B cell (primary cell): ENCODE measurements around the gene FARP2. TPM values are rescaled to one million over a fixed set of nuclear protein-coding genes. Genes with fewer than 3 reads are reported as not detected.

Source experiments
- ATAC-seq: fragments of 200-7000 bp; cut with Tn5 transposase; one replicate; pipeline ENCODE4 v1.10.0; 2021; ENCODE audit warnings: low read depth, mild to moderate bottlenecking, moderate number of reproducible peaks, moderate library complexity
- CTCF ChIA-PET: fragments of 350-600 bp; sonication (Branson Sonifier 250); formaldehyde crosslinking; loops from one replicate; lab custom pipeline; 2021; ENCODE audit warnings: antibody characterized with exemption, inconsistent platforms; lab: Charles Lee
- POLR2A ChIA-PET: fragments of 350-600 bp; sonication (Branson Sonifier 250); formaldehyde crosslinking; loops from one replicate; lab custom pipeline; 2021; ENCODE audit warnings: antibody characterized with exemption; lab: Charles Lee
- DNase-seq: peaks from one replicate; pipeline ENCODE4 v3.0.0; 2013
- H2AFZ ChIP-seq: 2 replicates; pipeline ENCODE4 v1.6.1; 2012; ENCODE audit warnings: mild to moderate bottlenecking, low read depth, low read length; ENCODE audit not compliant: insufficient read depth, poor library complexity, severe bottlenecking
- H3K27ac ChIP-seq, 2 donors: 1 replicate in 1 of 2; 2 replicates in 1 of 2; pipeline ENCODE4 v1.5.1; 2012 to 2013; ENCODE audit warnings: low read length in 2 of 2, mild to moderate bottlenecking in 2 of 2, moderate library complexity in 1 of 2
- H3K27me3 ChIP-seq, 4 experiments: fragments of 200-600 bp in 1 of 4; sonication (generic) in 1 of 4; replicated peaks in 1 of 4; 1 replicate in 2 of 4; 2 replicates in 2 of 4; pipeline versions ENCODE4 v1.6.1 to v1.7.0; 2013 to 2016; ENCODE audit warnings: low read length in 3 of 4, mild to moderate bottlenecking in 2 of 4, mixed read lengths in 1 of 4, moderate library complexity in 1 of 4; ENCODE audit not compliant: insufficient read depth in 4 of 4, control insufficient read depth in 3 of 4; ENCODE audit errors: control extremely low read depth in 1 of 4
- H3K36me3 ChIP-seq, 2 experiments: replicated peaks in 1 of 2; 1 replicate in 1 of 2; 2 replicates in 1 of 2; pipeline versions ENCODE4 v1.6.1 to v1.7.1; 2013; ENCODE audit warnings: low read length in 1 of 2; ENCODE audit not compliant: insufficient read depth in 2 of 2, control insufficient read depth in 1 of 2; ENCODE audit errors: control extremely low read depth in 1 of 2, extremely low read depth in 1 of 2
- H3K4me1 ChIP-seq, 2 donors: fragments of 200-600 bp in 1 of 2; sonication (generic) in 1 of 2; 1 replicate in 1 of 2; 2 replicates in 1 of 2; pipeline versions ENCODE4 v1.5.1 to v1.6.1; 2013 to 2017; ENCODE audit warnings: low read length in 2 of 2; ENCODE audit not compliant: control insufficient read depth in 2 of 2, insufficient read depth in 2 of 2
- H3K4me2 ChIP-seq: replicated peaks from 2 replicates; pipeline ENCODE3; 2012; ENCODE audit warnings: mild to moderate bottlenecking, low read depth, low read length; ENCODE audit not compliant: poor library complexity, severe bottlenecking
- H3K4me3 ChIP-seq, 5 experiments: fragments of 200-600 bp in 1 of 5; sonication (generic) in 1 of 5; 1 replicate in 3 of 5; 2 replicates in 2 of 5; pipeline versions ENCODE4 v1.5.1 to v1.7.0; 2011 to 2016; ENCODE audit warnings: low read length in 4 of 5, mild to moderate bottlenecking in 4 of 5, low read depth in 2 of 5, control low read depth in 1 of 5, moderate library complexity in 1 of 5; ENCODE audit not compliant: insufficient read depth in 1 of 5; ENCODE audit errors: control extremely low read depth in 1 of 5, extremely low read depth in 1 of 5
- H3K79me2 ChIP-seq: fragments of 200-600 bp; sonication (generic); one replicate; pipeline ENCODE4 v1.6.0; 2016; ENCODE audit warnings: low read length; ENCODE audit not compliant: control insufficient read depth, insufficient read depth
- H3K9ac ChIP-seq: fragments of 200-600 bp; sonication (generic); 2 replicates; pipeline ENCODE4 v1.6.1; 2017; ENCODE audit warnings: mild to moderate bottlenecking, low read length, moderate library complexity
- H3K9me3 ChIP-seq, 3 donors: one replicate each; pipeline versions ENCODE4 v1.6.1 to v1.7.1; 2013; ENCODE audit warnings: low read length in 2 of 3; ENCODE audit not compliant: control insufficient read depth in 2 of 3, insufficient read depth in 1 of 3; ENCODE audit errors: control extremely low read depth in 1 of 3
- H4K20me1 ChIP-seq: 2 replicates; pipeline ENCODE4 v1.6.0; 2012; ENCODE audit warnings: mild to moderate bottlenecking, low read length; ENCODE audit not compliant: insufficient read depth, control insufficient read depth, poor library complexity, severe bottlenecking
- H3K27ac Mint-ChIP-seq: one replicate; pipeline ENCODE4 v1.8.0; 2021; ENCODE audit warnings: mixed read lengths
- H3K27me3 Mint-ChIP-seq: one replicate; pipeline ENCODE4 v1.8.0; 2021; ENCODE audit warnings: mixed read lengths
- H3K4me1 Mint-ChIP-seq: one replicate; pipeline ENCODE4 v1.8.0; 2021; ENCODE audit warnings: mixed read lengths
- H3K4me3 Mint-ChIP-seq: one replicate; pipeline ENCODE4 v1.8.0; 2021; ENCODE audit warnings: mixed read lengths
- H3K9me3 Mint-ChIP-seq: one replicate; pipeline ENCODE4 v1.8.0; 2022; ENCODE audit warnings: mixed read lengths; ENCODE audit not compliant: insufficient read depth
- EZH2 ChIP-seq: IDR thresholded peaks from 2 replicates; pipeline ENCODE4 v1.6.1; 2012; ENCODE audit warnings: borderline replicate concordance, low read depth, mild to moderate bottlenecking, moderate library complexity, low read length; ENCODE audit not compliant: insufficient read depth, poor library complexity, severe bottlenecking
- WGBS: methylation state at CpG from one replicate; pipeline ENCODE4 v1.1.5; 2013; ENCODE audit warnings: missing lambda C conversion rate; ENCODE audit not compliant: insufficient coverage; 5-methylcytosine and 5-hydroxymethylcytosine counted together
- intact Hi-C: fragments of 100-400 bp; cut with micrococcal nuclease; formaldehyde crosslinking; loops from one replicate; pipeline ENCODE4 v1.10.0; 2022
- polyA plus RNA-seq: library from polyadenylated mRNA; depleted of rRNA; stranded (reverse); fragments of >200 nt; gene quantifications from 2 replicates; pipeline ENCODE4 v1.2.3, GENCODE V29; 2012
- total RNA-seq, 2 donors: library from RNA; stranded (reverse); fragments of 120-200 nt in 1 of 2; gene quantifications; 1 replicate in 1 of 2; 2 replicates in 1 of 2; pipeline versions ENCODE4 v1.2.3 to v1.2.4, GENCODE V29; 2013 to 2022
- TF ChIP-seq, protein P1 (sequence below): fragments of 200-600 bp; IDR thresholded peaks from one replicate; pipeline ENCODE4 v1.8.0; 2022; ENCODE audit warnings: antibody characterized with exemption, mild to moderate bottlenecking

The FARP2 gene
- total and polyA plus RNA-seq, 2 donors (not counting 1 experiment from before 2014, with no cell fraction given) = 37.1 to 114 TPM

- Histone ChIP-seq H3K9me3 (no peaks in the 10 kb centered on the region), H4K20me1 (peaks cover 9% of the 10 kb centered on the region), H3K9ac (no peak overlapping the region), H3K4me1 (no peaks in the 10 kb centered on the region), H2AFZ (no peak overlapping the region), H3K27ac (no peak overlapping the region), H3K79me2 (peaks cover 3% of the 10 kb centered on the region), H3K4me2 (no peak overlapping the region), H3K27me3 (no peaks in the 10 kb centered on the region), H3K4me3 (no peak overlapping the region), H3K36me3 (peaks cover 0 to 46% of the 10 kb centered on the region in 2 experiments)
- 97% methylated on average over 16 of the region's 16 CpGs for WGBS
- Mint-ChIP-seq H3K4me3 (no peak overlapping the region), H3K27ac (no peak overlapping the region), H3K27me3 (no peaks in the 10 kb centered on the region), H3K9me3 (no peaks in the 10 kb centered on the region), H3K4me1 (no peaks in the 10 kb centered on the region)
- DNase-seq (no peak), ATAC-seq (no peak)
- no peak for TF ChIP-seq EZH2
- TF ChIP-seq, protein P1, sequence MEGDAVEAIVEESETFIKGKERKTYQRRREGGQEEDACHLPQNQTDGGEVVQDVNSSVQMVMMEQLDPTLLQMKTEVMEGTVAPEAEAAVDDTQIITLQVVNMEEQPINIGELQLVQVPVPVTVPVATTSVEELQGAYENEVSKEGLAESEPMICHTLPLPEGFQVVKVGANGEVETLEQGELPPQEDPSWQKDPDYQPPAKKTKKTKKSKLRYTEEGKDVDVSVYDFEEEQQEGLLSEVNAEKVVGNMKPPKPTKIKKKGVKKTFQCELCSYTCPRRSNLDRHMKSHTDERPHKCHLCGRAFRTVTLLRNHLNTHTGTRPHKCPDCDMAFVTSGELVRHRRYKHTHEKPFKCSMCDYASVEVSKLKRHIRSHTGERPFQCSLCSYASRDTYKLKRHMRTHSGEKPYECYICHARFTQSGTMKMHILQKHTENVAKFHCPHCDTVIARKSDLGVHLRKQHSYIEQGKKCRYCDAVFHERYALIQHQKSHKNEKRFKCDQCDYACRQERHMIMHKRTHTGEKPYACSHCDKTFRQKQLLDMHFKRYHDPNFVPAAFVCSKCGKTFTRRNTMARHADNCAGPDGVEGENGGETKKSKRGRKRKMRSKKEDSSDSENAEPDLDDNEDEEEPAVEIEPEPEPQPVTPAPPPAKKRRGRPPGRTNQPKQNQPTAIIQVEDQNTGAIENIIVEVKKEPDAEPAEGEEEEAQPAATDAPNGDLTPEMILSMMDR = no peak
- ChIA-PET CTCF (no interaction called here), POLR2A (no interaction called here)
- intact Hi-C loops = no loop called here
Observed at GRCh38 chr2:241494311-241494908, 138.3 kb downstream of the FARP2 start.

DNA sequence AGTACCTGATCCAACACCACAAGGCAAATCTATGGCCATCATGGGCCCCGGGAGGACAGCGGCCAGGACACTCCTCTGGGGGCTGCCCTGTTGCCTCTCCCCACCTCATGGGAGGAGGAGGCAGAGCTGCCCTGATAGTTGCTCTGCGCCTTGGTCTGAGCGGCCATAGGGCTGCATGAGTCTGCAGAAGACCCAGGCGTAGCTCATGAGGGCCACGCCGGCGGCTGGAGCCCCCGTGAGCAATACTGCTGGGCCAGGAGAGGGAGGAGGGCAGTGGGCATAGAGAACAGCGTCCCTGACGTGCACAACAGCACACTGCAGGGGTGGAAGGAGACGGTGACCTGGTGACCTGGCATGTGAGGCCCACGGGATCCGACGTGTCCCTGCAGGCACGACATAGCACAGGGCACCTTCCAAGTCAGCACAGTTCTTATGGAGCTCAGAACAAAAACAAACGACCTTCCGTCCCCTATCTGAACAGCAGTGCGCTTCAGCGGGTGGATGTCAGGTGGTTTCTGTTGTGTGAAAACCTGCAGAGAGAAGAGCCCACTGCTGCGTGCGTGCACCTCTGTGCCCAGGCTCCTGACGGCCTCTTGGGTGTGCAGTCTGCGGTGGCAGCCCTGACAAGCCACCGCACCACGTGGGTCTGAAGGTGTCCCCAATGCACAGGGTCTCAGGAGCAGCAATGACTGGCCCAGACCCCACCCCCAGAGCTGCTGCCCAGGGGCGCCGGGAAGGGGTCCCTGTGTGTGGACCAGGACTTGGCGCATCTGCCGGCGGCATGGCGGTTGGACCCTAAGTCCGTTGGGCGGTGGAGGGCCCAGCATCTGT is 139.3 kb downstream of the FARP2 start:
- intact Hi-C loops = no loop called here
- Histone ChIP-seq H3K4me3 (no peak overlapping the region), H3K9me3 (no peaks in the 10 kb centered on the region), H3K79me2 (peaks cover 11% of the 10 kb centered on the region), H3K4me2 (no peak overlapping the region), H3K9ac (no peak overlapping the region), H2AFZ (no peak overlapping the region), H3K27ac (no peak overlapping the region), H4K20me1 (peaks cover 16% of the 10 kb centered on the region), H3K4me1 (no peaks in the 10 kb centered on the region), H3K27me3 (no peaks in the 10 kb centered on the region), H3K36me3 (peaks cover 0 to 43% of the 10 kb centered on the region in 2 experiments)
- Mint-ChIP-seq H3K4me1 (no peaks in the 10 kb centered on the region), H3K27ac (no peak overlapping the region), H3K9me3 (no peaks in the 10 kb centered on the region), H3K27me3 (no peaks in the 10 kb centered on the region), H3K4me3 (no peak overlapping the region)
- CTCF ChIA-PET = no interaction called here
- TF ChIP-seq, protein P1 = no peak
- no peak for TF ChIP-seq EZH2
- 96% methylated on average over 34 of the region's 34 CpGs for WGBS
- POLR2A ChIA-PET = interaction anchor here (0.5 kb wide), 1 partner anchor 36 kb away, joined by 3 read pairs; no protein-coding TSS in a partner anchor
- ATAC-seq (no peak), DNase-seq (no peak)
